Measurements from ENCODE around the gene IRF7. TPM values are rescaled to one million over a fixed set of nuclear protein-coding genes. Genes with fewer than 3 reads are reported as not detected.

IRF7 gene
- total RNA-seq, 1 experiment from 2014 or later: 15.2 TPM

DNA sequence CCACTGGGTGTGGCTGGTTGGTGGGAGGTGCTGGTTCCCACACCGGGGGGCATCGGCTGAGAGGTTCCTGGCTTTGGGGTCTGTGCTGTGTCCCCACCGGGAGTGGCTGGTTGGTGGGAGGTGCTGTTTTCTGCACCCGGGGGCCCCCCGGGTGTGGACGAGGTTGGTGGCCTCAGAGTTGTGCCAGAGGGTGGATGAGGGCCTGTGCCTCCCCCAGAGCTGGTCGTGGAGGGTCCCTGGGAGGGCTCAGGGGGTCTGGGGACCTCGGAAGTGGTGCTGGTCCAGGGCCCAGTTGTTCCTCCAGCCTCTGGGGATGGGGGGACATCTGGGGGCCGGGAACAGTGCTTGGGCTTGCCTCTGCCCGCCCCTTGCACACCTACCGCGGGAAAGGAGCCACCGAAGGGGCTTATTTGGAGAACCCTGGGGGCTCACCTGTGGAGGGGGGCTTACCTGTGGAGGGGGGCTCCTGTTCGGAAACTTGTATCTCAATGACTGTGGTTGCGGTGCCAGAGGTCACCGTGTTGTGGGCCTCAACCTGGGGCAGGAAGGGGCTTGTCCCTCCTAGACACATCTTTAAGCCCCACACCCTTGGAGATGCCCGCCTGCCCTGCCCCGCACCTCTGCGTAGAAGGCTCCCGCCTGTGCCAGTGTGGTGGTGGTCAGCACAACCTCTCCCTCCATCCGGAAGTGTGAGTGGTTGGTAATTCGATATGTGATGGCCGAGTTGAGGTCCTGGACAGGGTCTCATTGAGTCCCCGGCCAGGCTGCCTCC, 3.3 kb upstream of the IRF7 start:
- peaks cover 1% of the 10 kb centered on the region; the same call in 1 of the 2 replicates for H4K20me1 ChIP-seq (ENCODE audit: insufficient read depth)
- no peak overlapping the region for H3K4me3 ChIP-seq (replicated peaks in 1 of 2; ENCODE audit: low read depth in 1 of 2, low read length in 2 of 2)
- no peaks in the 10 kb centered on the region for H3K9me2 ChIP-seq (ENCODE audit: insufficient read depth)
- POLR2A ChIA-PET: no interaction called here
- no peaks in the 10 kb centered on the region for H3K27me3 ChIP-seq (ENCODE audit: insufficient read depth, low read length)
- H3K4me2 ChIP-seq (ENCODE audit: low read length): no peak overlapping the region
- CTCF ChIA-PET: no interaction called here
- no peak overlapping the region for H3K27ac ChIP-seq (ENCODE audit: low read depth, low read length)
- peaks cover 0 to 33% of the 10 kb centered on the region in 2 experiments; a peak in 3 of 4 replicates for H3K4me1 ChIP-seq (ENCODE audit: control insufficient read depth in 1 of 2, insufficient read depth in 2 of 2, low read length in 2 of 2)
- RAD21 ChIA-PET (ENCODE audit: low non-redundant PET in 1 of 2, low total read pairs in 2 of 2, uncharacterized antibody in 2 of 2, unreplicated experiment in 2 of 2): no interaction called here
- no peak overlapping the region for H3K9ac ChIP-seq (ENCODE audit: low read length)
- ATAC-seq (no peak), DNase-seq (ENCODE audit: low read depth, low spot score) (no peak)
- BruUV-seq (replicated peaks): no TSS peak
- H3K79me2 ChIP-seq (ENCODE audit: insufficient read depth, low read length): peaks cover 20% of the 10 kb centered on the region; the same call in 1 of the 2 replicates
- no peaks in the 10 kb centered on the region for H3K9me3 ChIP-seq (ENCODE audit: control insufficient read depth in 1 of 2, insufficient read depth in 1 of 2, low read depth in 1 of 2, low read length in 2 of 2)
- H3K36me3 ChIP-seq (ENCODE audit: control insufficient read depth in 1 of 2, insufficient read depth in 2 of 2, low read length in 2 of 2): peaks cover 3 to 4% of the 10 kb centered on the region in 2 experiments; a peak in 2 of 4 replicates
- intact Hi-C loops (cut with micrococcal nuclease): no loop called here
- no peak for TF ChIP-seq FOSL1 (IDR thresholded peaks at IDR 0.05; ENCODE audit: low read depth)
- TF ChIP-seq EZH2phosphoT487 (IDR thresholded peaks at IDR 0.05; ENCODE audit: borderline replicate concordance): no peak
- TF ChIP-seq SP1 (IDR thresholded peaks at IDR 0.05; ENCODE audit: low read depth): no peak
- no peak for TF ChIP-seq EZH2 (IDR thresholded peaks at IDR 0.05)
- TF ChIP-seq YY1 (IDR thresholded peaks at IDR 0.05; ENCODE audit: extremely low read depth, insufficient replicate concordance, low read depth, low read length): no peak
- TF ChIP-seq RAD21 (IDR thresholded peaks at IDR 0.05; ENCODE audit: low read depth): no peak
- no peak overlapping the region for H2AFZ ChIP-seq (ENCODE audit: low read depth, low read length, poor library complexity, severe bottlenecking)

DNA sequence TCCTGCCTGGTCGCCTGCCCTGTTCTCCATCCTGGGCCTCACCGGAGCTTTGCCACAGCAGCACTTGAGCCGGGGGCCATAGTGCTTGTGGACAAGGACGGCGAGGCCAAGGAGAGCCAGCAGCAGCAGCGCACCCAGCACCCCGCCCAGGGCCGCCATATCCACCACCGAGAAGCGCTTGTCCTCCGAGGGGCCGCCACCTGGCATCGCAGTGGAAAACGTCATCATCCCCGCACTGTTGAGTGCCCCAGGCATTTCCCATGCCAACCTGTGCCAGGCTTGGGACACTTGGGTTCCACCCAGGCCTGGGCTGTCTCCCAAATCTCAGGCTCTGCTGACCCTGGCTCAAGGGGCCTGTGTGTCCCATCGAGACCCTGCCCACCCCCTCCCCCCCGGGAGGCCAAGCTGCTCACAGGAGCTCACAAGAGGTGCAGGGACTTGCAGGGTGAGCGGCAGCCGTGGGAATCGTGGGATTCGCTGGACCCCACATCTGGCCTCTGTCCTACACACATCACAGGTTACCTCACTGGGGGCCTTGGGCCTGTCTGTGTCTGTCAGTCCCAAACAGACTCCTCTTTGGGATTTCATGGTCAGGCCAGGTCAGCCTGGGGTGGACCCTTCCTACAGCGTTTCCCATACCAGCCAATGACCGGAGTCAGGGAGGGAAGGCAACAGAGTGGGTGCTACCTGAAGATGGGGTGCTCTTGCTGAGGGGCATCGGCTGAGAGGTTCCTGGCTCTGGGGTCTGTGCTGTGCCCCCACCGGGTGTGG, 2.3 kb upstream of the IRF7 start:
- CTCF ChIA-PET: no interaction called here
- no peak for TF ChIP-seq SIN3A (IDR thresholded peaks at IDR 0.05; ENCODE audit: low read depth)
- TF ChIP-seq JUND (IDR thresholded peaks at IDR 0.05): no peak
- TF ChIP-seq EZH2 (IDR thresholded peaks at IDR 0.05): no peak
- no peak for TF ChIP-seq FOSL1 (IDR thresholded peaks at IDR 0.05; ENCODE audit: low read depth)
- TF ChIP-seq POLR2AphosphoS5 (IDR thresholded peaks at IDR 0.05; ENCODE audit: low read depth, low read length): no peak
- TF ChIP-seq EGR1 (IDR thresholded peaks at IDR 0.05; ENCODE audit: low read depth): no peak
- no peak for TF ChIP-seq TCF7L2 (IDR thresholded peaks at IDR 0.05; ENCODE audit: borderline replicate concordance, extremely low read depth, insufficient read depth, insufficient read length)
- TF ChIP-seq SRF (IDR thresholded peaks at IDR 0.05; ENCODE audit: low read depth): no peak
- TF ChIP-seq ELF1 (IDR thresholded peaks at IDR 0.05; ENCODE audit: borderline replicate concordance, low read depth): no peak
- no peak for TF ChIP-seq ZNF274 (IDR thresholded peaks at IDR 0.05; ENCODE audit: low read depth, low read length)
- TF ChIP-seq, protein P1, sequence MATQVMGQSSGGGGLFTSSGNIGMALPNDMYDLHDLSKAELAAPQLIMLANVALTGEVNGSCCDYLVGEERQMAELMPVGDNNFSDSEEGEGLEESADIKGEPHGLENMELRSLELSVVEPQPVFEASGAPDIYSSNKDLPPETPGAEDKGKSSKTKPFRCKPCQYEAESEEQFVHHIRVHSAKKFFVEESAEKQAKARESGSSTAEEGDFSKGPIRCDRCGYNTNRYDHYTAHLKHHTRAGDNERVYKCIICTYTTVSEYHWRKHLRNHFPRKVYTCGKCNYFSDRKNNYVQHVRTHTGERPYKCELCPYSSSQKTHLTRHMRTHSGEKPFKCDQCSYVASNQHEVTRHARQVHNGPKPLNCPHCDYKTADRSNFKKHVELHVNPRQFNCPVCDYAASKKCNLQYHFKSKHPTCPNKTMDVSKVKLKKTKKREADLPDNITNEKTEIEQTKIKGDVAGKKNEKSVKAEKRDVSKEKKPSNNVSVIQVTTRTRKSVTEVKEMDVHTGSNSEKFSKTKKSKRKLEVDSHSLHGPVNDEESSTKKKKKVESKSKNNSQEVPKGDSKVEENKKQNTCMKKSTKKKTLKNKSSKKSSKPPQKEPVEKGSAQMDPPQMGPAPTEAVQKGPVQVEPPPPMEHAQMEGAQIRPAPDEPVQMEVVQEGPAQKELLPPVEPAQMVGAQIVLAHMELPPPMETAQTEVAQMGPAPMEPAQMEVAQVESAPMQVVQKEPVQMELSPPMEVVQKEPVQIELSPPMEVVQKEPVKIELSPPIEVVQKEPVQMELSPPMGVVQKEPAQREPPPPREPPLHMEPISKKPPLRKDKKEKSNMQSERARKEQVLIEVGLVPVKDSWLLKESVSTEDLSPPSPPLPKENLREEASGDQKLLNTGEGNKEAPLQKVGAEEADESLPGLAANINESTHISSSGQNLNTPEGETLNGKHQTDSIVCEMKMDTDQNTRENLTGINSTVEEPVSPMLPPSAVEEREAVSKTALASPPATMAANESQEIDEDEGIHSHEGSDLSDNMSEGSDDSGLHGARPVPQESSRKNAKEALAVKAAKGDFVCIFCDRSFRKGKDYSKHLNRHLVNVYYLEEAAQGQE (IDR thresholded peaks at IDR 0.05; ENCODE audit: low read depth): no peak

More for the DNA sequence above, 2.3 kb upstream of the IRF7 start:
- POLR2A ChIA-PET: no interaction called here
- BruUV-seq (replicated peaks): no TSS peak
- peaks cover 24% of the 10 kb centered on the region; the same call in 1 of the 2 replicates for H3K79me2 ChIP-seq (ENCODE audit: insufficient read depth, low read length)
- DNase-seq (ENCODE audit: low read depth, low spot score) (no peak), ATAC-seq (no peak)
- no peak overlapping the region for H3K27ac ChIP-seq (ENCODE audit: low read depth, low read length)
- no peaks in the 10 kb centered on the region for H3K9me2 ChIP-seq (ENCODE audit: insufficient read depth)
- peaks cover 5% of the 10 kb centered on the region; the same call in 1 of the 2 replicates for H4K20me1 ChIP-seq (ENCODE audit: insufficient read depth)
- H3K27me3 ChIP-seq (ENCODE audit: insufficient read depth, low read length): no peaks in the 10 kb centered on the region
- intact Hi-C loops (cut with micrococcal nuclease): no loop called here
- no peaks in the 10 kb centered on the region for H3K9me3 ChIP-seq (ENCODE audit: control insufficient read depth in 1 of 2, insufficient read depth in 1 of 2, low read depth in 1 of 2, low read length in 2 of 2)
- no peak overlapping the region for H3K4me2 ChIP-seq (ENCODE audit: low read length)
- peaks cover 3 to 4% of the 10 kb centered on the region in 2 experiments; a peak in 2 of 4 replicates for H3K36me3 ChIP-seq (ENCODE audit: control insufficient read depth in 1 of 2, insufficient read depth in 2 of 2, low read length in 2 of 2)
- H2AFZ ChIP-seq (ENCODE audit: low read depth, low read length, poor library complexity, severe bottlenecking): no peak overlapping the region
- no peak overlapping the region for H3K9ac ChIP-seq (ENCODE audit: low read length)
- no peak overlapping the region for H3K4me3 ChIP-seq (replicated peaks in 1 of 2; ENCODE audit: low read depth in 1 of 2, low read length in 2 of 2)
- peaks cover 5 to 32% of the 10 kb centered on the region in 2 experiments for H3K4me1 ChIP-seq (ENCODE audit: control insufficient read depth in 1 of 2, insufficient read depth in 2 of 2, low read length in 2 of 2)
- RAD21 ChIA-PET (ENCODE audit: low non-redundant PET in 1 of 2, low total read pairs in 2 of 2, uncharacterized antibody in 2 of 2, unreplicated experiment in 2 of 2): no interaction called here
